GM23248 (cell line): ENCODE data around the gene ROR1.

ENCODE experiments used
- EZH2 ChIP-seq: fragments of 200-600 bp; sonication (generic); IDR thresholded peaks from 2 replicates; pipeline ENCODE4 v1.6.1; 2018; ENCODE audit warnings: antibody characterized with exemption, mild to moderate bottlenecking; ENCODE audit not compliant: insufficient read depth, poor library complexity, severe bottlenecking
- EZH2phosphoT487 ChIP-seq: fragments of 200-600 bp; sonication (generic); IDR thresholded peaks from 2 replicates; pipeline ENCODE4 v1.6.1; 2018; ENCODE audit warnings: antibody characterized with exemption, moderate library complexity, mild to moderate bottlenecking, low read depth; ENCODE audit not compliant: insufficient read depth

DNA sequence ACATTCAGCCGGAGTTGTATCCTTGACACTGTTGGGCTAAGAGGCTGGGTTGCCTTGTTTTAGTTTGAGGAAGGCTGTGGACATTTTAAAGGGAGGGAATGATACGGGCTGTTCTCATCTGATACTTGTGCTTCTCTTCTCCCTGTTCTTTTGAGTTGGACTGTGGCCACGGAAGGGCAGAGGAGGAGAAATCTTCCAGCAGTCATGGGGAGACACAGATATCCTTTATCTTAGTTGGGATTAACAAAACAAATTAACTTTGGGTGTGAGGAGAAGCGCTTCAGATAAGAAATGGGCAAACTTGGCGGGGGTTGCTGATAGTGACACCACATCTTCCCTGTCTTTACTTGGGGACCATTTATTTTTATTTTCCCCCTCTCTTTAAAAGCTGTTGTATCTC is 138.8 kb downstream of the ROR1 start:
- TF ChIP-seq EZH2: no peak
- TF ChIP-seq EZH2phosphoT487: no peak
